GM18526 (cell line): ENCODE measurements around the gene CPNE7.

Source experiments
- POLR2A ChIP-seq: IDR thresholded peaks from 3 replicates; pipeline ENCODE4 v1.6.1; 2011; ENCODE audit not compliant: insufficient read length; ENCODE audit errors: extremely low read depth

The CPNE7 gene

GRCh38 chr16:89616623-89617022 is 41.1 kb downstream of the CPNE7 start:
- no peak for TF ChIP-seq POLR2A

GRCh38 chr16:89617036-89617435 is 41.5 kb downstream of the CPNE7 start:
- TF ChIP-seq POLR2A: no peak

- no peak for TF ChIP-seq POLR2A
Observed at GRCh38 chr16:89618109-89618998, 42.8 kb downstream of the CPNE7 start.

- no peak for TF ChIP-seq POLR2A
Observed at GRCh38 chr16:89619840-89620239, 44.3 kb downstream of the CPNE7 start.

GRCh38 chr16:89620406-89620841 is 44.9 kb downstream of the CPNE7 start:
- no peak for TF ChIP-seq POLR2A

- TF ChIP-seq POLR2A: no peak
Observed at GRCh38 chr16:89621136-89621697, 45.7 kb downstream of the CPNE7 start.

GRCh38 chr16:89621698-89622409 is 46.3 kb downstream of the CPNE7 start:
- TF ChIP-seq POLR2A: no peak

- TF ChIP-seq POLR2A: no peak
Observed at GRCh38 chr16:89623511-89624261, 48.1 kb downstream of the CPNE7 start.

- no peak for TF ChIP-seq POLR2A
Observed at GRCh38 chr16:89624777-89625761, 49.5 kb downstream of the CPNE7 start.

- TF ChIP-seq POLR2A: no peak
Observed at GRCh38 chr16:89629827-89630610, 54.5 kb downstream of the CPNE7 start.

GRCh38 chr16:89633064-89633631 is 57.6 kb downstream of the CPNE7 start:
- no peak for TF ChIP-seq POLR2A

GRCh38 chr16:89636663-89637062 is 61.1 kb downstream of the CPNE7 start:
- no peak for TF ChIP-seq POLR2A

GRCh38 chr16:89637379-89637778 is 61.8 kb downstream of the CPNE7 start:
- no peak for TF ChIP-seq POLR2A
